TTC549 (cell line): ENCODE measurements around the gene SNU13.
"Not testable (repeated sequence)": the region's sequence is repeated elsewhere in the genome, so short reads cannot be mapped to it uniquely, and the experiment has no call there.

Experiments used
- FAIRE-seq: peaks from 2 replicates; lab custom pipeline; 2012; peaks lifted over from hg19 to GRCh38; lab: Jason Lieb, UNC

The SNU13 gene

DNA sequence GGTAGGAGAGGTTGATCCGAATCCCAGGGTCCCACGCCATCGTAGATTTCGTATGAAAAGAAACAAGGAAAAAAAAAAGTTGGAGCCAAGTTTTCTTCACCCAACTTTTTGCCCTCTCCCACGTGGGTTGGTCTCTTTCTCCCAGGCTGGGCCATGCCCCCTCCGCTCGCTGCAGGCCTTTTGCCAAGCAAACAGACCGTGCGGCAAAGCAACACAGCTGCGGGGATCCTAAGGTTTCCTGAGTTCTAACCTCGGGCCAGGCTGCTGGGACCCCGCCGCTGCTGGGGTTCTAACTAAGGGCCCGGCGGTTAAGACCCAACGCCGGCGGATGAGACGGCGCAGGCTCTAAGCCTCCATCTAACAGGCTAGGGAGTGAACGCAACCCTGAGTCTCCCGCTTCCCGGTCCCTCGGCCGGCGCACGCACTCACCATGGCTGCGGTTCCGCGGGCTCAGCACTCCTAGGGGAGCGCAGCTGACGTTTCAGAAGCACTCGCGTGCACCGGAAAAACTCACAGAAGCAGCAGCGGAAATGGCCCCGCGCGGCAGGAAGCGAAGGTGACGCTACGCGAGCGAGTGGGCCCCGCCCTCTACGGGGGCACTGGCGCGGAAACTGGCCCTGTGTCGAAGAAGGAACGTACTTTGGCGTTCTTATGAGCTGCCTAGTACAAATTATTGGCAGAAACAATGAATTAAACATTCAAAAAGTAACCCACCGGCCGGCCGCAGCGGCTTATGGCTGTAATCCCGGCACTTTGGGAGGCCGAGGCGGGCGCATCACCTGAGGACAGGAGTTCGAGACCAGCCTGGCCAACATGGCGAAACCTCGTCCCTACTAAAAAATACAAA lies at the start of gene SNU13:
TSS of gene SNU13 (minus strand) at position 503 of the 847 bp plus-strand sequence. CDS start at position 432, 71 bp downstream.
- peak; percentile 56 for FAIRE-seq

DNA sequence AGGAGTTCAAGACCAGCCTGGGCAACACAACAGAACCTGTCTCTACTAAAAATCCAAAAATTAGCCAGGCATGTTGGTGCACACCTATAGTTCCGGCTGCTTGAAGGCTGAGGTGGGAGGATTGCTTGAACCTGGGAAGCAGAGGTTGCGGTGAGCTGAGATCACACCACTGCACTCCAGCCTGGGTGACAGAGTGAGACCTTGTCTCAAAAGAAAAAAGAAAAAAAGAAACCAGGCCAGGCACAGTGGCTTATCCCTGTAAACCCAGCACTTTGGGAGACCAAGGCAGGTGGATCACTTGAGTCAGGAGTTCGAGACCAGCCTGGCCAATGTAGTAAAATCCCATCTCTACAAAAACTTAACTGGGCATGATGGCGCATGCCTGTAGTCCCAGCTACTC lies 44.6 kb upstream of the SNU13 start:
- not testable (repeated sequence) for FAIRE-seq

- no peak for FAIRE-seq
Measured at GRCh38 chr22:41732096-41732772, 43.6 kb upstream of the SNU13 start.

- no peak for FAIRE-seq
Measured at GRCh38 chr22:41731609-41732008, 42.9 kb upstream of the SNU13 start.

- no peak for FAIRE-seq
Measured at GRCh38 chr22:41725510-41726110, 36.9 kb upstream of the SNU13 start.

DNA sequence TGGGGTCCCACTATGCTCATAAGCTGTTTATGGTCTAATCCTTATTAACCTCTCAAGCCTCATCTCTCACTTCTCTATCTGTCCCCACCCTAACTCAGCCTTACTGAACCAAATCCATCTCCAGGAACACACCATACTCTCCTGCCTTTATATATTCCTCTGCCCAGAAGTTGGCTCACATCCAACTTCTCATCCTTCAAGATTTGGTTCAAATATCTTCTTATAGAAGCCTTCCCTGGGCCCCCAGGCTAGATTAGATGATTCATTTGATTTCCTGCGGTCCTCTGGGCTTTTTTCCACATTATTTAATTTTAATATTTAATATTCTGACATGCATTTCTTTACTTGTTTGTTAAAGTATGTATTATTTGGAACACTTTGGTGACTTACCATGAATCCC lies 33.8 kb upstream of the SNU13 start:
- no peak for FAIRE-seq

GRCh38 chr22:41713004-41713403 lies 24.3 kb upstream of the SNU13 start:
- no peak for FAIRE-seq

GRCh38 chr22:41709341-41709740 lies 20.7 kb upstream of the SNU13 start:
- FAIRE-seq, result no peak

DNA sequence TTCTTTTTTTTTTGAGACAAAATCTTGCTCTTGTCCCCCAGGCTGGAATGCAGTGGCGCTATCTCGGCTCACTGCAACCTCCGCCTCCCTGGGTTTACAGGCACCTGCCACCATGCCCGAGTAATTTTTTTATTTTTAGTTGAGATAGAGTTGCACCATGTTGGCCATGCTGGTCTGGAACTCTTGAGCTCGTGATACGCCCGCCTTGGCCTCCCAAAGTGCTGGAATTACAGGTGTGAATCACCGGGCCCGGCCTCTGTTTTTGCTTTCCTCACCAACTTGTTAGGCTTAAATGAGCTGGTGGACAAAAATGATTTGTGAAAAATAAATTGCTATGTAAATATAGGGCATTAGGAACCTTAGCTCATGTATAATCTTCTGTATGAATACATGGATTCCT lies 14.1 kb upstream of the SNU13 start:
- no peak for FAIRE-seq

DNA sequence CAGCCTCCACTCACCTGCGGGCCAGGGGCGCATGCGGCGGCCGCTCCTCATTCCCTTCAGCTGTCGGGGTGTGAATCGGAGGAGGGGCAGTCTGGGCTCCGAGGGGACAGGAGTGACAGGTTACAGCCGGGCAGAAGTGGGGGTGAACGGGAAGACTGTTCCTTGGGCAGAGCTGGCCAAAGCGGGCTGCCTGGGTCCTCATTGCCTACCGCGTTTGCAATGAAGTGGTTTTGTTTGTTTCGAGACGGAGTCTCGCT lies 11.4 kb upstream of the SNU13 start:
- FAIRE-seq, result no peak

DNA sequence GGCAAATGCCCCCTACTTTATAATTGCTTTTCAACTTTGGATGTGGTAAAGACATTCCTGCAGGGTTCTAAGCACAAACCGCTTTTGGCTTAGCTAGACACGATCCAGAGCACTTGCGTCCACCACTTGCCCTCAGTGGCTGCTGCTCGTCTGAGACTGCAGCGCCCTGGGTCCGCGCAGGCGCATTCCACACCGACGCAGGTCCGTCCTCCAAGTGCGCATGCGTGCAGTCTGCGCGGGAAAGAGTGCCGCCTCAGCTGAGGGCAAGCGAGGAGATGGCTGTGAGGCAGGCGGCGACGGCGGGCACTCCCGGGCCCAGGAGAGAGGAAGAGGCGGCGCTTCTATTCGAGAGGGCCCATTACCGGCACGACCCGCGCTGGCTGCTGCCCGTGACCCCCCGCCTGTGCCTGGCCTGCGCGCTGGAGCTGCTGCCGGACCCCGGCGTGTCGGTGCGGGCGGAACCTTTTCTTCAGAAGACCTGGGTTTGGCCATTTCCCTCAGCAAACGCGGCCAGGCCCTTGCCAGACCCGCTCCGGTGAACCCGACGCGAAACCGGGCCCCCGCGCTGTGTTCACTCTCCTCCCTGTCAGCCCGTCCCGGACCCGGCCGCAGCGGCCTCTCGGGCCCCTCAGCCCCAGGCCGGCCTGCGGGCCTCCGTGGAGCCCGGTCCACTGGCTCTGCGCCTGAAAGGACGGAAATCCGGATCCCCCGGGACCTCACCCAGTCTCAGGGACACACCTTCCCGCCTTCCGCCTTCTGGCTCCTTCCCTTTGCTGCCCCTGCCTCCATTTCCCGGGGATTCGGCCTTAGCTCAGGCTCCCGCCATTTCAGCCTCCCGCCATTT lies 10.8 kb upstream of the SNU13 start, which contains the start of gene MEI1:
TSS of gene MEI1 (plus strand) at position 240 of the 844 bp plus-strand sequence. CDS start at position 276, 36 bp downstream.
- no peak for FAIRE-seq

GRCh38 chr22:41697126-41697775 lies 8.6 kb upstream of the SNU13 start:
- FAIRE-seq, result no peak

DNA sequence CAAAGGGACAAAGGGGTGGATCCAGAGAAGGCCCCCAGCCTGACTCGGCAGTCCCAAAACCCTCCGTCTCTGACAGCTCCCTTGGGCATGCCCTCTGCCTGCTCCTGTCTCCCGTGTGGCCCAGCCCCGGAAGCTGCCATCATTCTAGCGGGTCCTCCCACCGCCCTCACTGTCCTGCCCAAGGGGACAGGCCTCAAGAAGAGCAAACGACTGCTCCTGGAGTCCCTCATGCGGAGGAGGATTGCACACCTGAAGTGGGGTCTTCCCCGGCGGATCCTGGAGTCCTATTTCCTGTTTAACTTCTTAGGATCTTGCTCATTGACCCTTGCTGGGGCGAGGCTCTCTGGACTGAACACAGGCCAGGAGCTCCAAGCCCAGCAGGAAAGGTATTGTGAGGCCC lies 8.0 kb upstream of the SNU13 start:
- FAIRE-seq, result no peak

- FAIRE-seq, result no peak
Measured at GRCh38 chr22:41695211-41695610, 6.5 kb upstream of the SNU13 start.

DNA sequence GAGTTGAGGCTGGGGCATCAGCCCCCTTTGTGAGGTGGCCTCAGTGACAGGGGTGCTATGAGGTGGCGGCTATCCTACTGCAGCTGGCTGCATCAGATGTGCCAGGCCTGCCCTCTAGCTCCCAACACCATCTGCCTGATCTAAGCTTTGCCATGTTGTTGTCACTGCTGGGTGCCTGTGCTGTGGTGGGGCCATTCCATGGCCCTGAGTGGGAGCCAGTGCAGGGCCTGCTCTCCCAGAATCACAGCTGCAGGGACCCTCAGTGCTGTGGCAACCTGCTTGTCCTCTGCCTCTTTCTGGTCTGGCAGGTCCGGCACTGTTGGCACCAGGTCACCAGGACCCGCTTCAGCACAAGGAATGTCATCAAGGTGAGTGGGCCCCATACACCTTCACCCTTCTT lies 1.8 kb upstream of the SNU13 start:
- FAIRE-seq, result no peak

DNA sequence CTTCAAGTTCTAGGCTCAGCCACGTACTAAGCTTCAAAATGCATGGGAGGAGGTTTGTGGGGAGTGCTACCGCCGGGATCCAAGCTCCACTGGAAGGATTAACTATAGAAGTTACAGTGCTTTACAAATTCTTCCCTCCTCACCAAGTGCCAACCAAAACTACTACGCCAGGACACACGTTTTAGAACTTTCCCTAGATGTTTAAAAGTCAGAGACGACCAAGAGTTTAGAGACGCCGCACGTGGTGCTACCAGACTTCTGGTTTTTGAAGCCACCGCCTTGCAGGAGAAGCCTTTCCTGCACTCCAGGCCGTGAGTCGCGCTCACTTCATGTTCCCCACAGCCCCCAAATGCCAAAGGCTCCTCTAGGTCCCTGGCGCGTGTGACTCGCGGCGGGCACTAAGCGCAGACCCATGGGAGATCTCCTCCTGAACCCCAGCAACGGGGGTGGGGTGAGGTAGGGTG lies 734 bp downstream of the SNU13 start:
- FAIRE-seq, result no peak

GRCh38 chr22:41686890-41687289 lies 1.8 kb downstream of the SNU13 start:
- not testable (repeated sequence) for FAIRE-seq

DNA sequence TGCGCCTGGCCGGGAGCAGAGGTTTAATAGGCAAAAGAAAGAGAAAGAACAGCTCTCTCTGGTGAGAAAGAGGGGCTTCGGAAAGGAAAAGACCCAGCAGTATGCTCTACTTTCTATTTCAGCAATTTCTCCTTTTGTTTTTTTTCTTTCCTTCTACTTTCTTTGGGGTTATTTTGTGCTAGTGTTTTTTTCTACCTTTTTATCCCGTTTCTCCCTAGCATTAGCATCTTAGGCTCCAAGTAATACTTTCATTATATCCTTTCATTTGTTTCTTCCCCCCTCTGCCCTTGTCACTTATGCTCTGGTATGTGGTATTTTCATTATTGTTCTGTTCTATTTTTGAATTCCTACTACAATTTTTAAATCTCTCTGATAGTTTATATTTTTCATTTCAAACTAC lies 4.5 kb downstream of the SNU13 start:
- FAIRE-seq, result no peak

DNA sequence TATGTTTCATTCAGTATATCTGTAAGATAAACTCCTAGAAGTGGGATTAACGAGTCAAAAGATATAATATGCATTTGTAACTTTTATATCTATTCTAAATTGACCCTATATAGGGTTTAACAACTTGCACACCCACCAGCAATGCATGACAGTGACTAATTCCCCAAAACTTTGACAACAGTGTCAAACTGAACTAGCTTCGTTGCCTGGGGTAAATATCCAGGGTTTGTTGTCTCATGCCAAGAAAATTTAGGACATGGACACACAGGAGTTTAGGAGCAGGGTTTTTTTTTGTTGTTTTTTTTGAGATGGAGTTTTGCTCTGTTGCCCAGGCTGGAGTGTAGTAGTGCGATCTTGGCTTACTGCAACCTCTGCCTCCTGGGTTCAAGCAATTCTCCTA lies 5.1 kb downstream of the SNU13 start:
- no peak for FAIRE-seq

DNA sequence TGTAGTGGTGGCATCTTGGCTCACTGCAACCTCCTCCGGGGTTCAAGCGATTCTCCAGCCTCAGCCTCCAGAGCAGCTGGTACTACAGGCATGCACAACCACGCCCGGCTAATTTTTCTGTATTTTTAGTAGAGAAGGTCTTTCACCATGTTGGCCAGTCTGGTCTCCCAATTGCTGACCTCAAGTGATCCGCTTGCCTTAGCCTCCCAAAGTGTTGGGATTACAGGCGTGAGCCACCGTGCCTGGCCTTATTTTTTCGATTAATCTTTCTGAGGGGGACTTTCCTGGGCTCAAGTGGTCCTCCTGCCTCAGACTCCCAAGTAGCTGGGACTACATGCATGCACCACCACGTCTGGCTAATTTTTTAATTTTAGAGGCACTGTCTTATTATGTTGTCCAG lies 5.6 kb downstream of the SNU13 start:
- FAIRE-seq, result no peak

DNA sequence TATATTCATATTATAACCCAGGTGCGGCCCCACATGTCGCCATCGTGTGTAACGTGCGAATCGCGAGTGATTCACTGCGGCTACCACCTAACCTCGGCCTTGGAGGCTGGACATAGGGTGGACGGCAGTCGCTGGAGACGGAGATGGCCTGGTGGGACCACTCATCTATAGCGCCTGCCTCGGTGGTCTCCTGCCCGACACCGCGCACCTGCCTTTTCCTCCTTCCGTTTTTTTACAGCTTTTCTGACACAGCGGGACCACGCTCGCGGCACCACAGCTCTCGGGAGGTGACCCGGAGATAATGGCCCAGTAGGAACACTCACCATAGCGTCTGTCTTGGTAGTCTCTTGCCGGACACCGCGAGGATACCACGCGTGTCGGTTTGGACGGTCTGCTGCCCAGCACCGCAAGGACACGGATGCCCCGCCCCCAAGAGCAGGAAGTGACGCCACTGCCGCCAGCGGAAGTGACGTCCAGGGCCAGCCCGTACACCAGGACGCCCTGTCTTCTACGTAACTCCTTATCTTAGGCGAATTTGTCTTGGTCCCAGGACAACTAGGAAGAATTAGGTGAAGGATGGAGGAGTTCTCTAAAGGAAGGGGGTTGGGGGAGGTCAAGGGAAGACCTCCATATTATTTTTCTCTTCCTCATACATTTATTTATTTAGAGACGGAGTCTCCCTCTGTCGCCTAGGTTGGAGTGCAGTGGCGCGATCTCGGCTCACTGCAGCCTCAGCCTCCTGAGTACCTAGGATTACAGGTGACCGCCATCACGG lies 6.4 kb downstream of the SNU13 start:
- peak; percentile 67 for FAIRE-seq
